Neural cell (in vitro differentiated cells): Measurements from ENCODE around the gene ANKRD60.

Experiments
- EP300 ChIP-seq: fragments of 450-650 bp; conservative IDR thresholded peaks from 2 replicates; pipeline ENCODE4 v1.6.1; 2014; ENCODE audit warnings: antibody characterized with exemption, mild to moderate bottlenecking, moderate library complexity; ENCODE audit not compliant: poor library complexity, severe bottlenecking
- EZH2 ChIP-seq: fragments of 200-600, 300-800 bp; shearing (Covaris generic), sonication (generic); IDR thresholded peaks from 2 replicates; pipeline ENCODE4 v1.6.1; 2014; ENCODE audit warnings: antibody characterized with exemption, low read length, borderline replicate concordance, mild to moderate bottlenecking; ENCODE audit not compliant: insufficient read depth, poor library complexity, severe bottlenecking
- POLR2AphosphoS5 ChIP-seq: IDR thresholded peaks from 2 replicates; pipeline ENCODE4 v1.6.1; 2012
- RAD21 ChIP-seq: fragments of 450-650 bp; conservative IDR thresholded peaks from 2 replicates; pipeline ENCODE4 v1.6.1; 2014; ENCODE audit warnings: antibody characterized with exemption, mild to moderate bottlenecking, moderate library complexity
- TF ChIP-seq, protein P1 (sequence below): fragments of 450-650 bp; IDR thresholded peaks from 2 replicates; pipeline ENCODE4 v1.5.1; 2014; ENCODE audit warnings: antibody characterized with exemption, mild to moderate bottlenecking, moderate library complexity; ENCODE audit not compliant: poor library complexity, severe bottlenecking
- TF ChIP-seq, protein P2 (sequence below): IDR thresholded peaks from 2 replicates; pipeline ENCODE4 v1.6.1; 2012; ENCODE audit warnings: borderline replicate concordance

DNA sequence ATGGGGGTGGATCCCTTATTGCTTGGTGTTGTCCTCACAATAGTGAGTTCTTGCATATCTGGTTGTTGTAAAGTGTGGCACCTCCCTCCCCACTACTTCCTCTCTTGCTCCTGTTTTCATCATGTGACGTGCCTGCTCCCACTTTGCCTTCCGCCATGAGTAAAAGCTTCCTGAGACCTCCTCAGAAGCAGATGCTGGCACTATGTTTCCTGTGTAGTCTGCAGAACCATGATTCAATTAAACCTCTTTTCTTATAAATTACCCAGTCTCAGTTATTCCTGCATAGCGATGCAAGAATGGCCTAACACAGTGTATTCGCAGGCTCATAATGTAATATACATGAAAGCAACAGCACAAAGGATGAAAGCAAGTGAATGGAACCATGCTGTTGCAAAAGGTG, 28.4 kb upstream of the ANKRD60 start:
- TF ChIP-seq EZH2 = no peak
- no peak for TF ChIP-seq EP300
- TF ChIP-seq POLR2AphosphoS5 = no peak
- TF ChIP-seq, protein P1, sequence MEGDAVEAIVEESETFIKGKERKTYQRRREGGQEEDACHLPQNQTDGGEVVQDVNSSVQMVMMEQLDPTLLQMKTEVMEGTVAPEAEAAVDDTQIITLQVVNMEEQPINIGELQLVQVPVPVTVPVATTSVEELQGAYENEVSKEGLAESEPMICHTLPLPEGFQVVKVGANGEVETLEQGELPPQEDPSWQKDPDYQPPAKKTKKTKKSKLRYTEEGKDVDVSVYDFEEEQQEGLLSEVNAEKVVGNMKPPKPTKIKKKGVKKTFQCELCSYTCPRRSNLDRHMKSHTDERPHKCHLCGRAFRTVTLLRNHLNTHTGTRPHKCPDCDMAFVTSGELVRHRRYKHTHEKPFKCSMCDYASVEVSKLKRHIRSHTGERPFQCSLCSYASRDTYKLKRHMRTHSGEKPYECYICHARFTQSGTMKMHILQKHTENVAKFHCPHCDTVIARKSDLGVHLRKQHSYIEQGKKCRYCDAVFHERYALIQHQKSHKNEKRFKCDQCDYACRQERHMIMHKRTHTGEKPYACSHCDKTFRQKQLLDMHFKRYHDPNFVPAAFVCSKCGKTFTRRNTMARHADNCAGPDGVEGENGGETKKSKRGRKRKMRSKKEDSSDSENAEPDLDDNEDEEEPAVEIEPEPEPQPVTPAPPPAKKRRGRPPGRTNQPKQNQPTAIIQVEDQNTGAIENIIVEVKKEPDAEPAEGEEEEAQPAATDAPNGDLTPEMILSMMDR = no peak
- TF ChIP-seq RAD21 = no peak
- TF ChIP-seq, protein P2, sequence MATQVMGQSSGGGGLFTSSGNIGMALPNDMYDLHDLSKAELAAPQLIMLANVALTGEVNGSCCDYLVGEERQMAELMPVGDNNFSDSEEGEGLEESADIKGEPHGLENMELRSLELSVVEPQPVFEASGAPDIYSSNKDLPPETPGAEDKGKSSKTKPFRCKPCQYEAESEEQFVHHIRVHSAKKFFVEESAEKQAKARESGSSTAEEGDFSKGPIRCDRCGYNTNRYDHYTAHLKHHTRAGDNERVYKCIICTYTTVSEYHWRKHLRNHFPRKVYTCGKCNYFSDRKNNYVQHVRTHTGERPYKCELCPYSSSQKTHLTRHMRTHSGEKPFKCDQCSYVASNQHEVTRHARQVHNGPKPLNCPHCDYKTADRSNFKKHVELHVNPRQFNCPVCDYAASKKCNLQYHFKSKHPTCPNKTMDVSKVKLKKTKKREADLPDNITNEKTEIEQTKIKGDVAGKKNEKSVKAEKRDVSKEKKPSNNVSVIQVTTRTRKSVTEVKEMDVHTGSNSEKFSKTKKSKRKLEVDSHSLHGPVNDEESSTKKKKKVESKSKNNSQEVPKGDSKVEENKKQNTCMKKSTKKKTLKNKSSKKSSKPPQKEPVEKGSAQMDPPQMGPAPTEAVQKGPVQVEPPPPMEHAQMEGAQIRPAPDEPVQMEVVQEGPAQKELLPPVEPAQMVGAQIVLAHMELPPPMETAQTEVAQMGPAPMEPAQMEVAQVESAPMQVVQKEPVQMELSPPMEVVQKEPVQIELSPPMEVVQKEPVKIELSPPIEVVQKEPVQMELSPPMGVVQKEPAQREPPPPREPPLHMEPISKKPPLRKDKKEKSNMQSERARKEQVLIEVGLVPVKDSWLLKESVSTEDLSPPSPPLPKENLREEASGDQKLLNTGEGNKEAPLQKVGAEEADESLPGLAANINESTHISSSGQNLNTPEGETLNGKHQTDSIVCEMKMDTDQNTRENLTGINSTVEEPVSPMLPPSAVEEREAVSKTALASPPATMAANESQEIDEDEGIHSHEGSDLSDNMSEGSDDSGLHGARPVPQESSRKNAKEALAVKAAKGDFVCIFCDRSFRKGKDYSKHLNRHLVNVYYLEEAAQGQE = no peak
